Stimulated activated CD8-positive, alpha-beta memory T cell treated with anti-CD3 and anti-CD28 coated beads, Interleukin-7, amount 100 ng/mL, for 1 hour (primary cell): ENCODE results near the gene SPAG17.

ENCODE experiments used
- DNase-seq, 2 donors: peaks; one replicate each; pipeline ENCODE4 v3.0.0-alpha.2; 2020; ENCODE audit warnings: low read depth in 2 of 2

Gene SPAG17

GRCh38 chr1:118075116-118075515, 109.9 kb downstream of the SPAG17 start:
- DNase-seq: no peak

GRCh38 chr1:118073648-118074435, 111.2 kb downstream of the SPAG17 start:
- no peak for DNase-seq

- DNase-seq: no peak
Measured at GRCh38 chr1:118049981-118050380, 135.0 kb downstream of the SPAG17 start.

- no peak for DNase-seq
Measured at GRCh38 chr1:118047650-118048224, 137.3 kb downstream of the SPAG17 start.

- no peak for DNase-seq
Measured at GRCh38 chr1:118047006-118047649, 137.9 kb downstream of the SPAG17 start.

GRCh38 chr1:118043624-118044023, 141.4 kb downstream of the SPAG17 start:
- DNase-seq: no peak

GRCh38 chr1:118042501-118042900, 142.5 kb downstream of the SPAG17 start:
- no peak for DNase-seq

GRCh38 chr1:118039170-118039569, 145.9 kb downstream of the SPAG17 start:
- DNase-seq: no peak

- no peak for DNase-seq
Measured at GRCh38 chr1:118032883-118033282, 152.1 kb downstream of the SPAG17 start.

GRCh38 chr1:118028267-118028666, 156.8 kb downstream of the SPAG17 start:
- no peak for DNase-seq

GRCh38 chr1:118023199-118023598, 161.8 kb downstream of the SPAG17 start:
- no peak for DNase-seq

GRCh38 chr1:118021668-118022067, 163.4 kb downstream of the SPAG17 start:
- no peak for DNase-seq

GRCh38 chr1:118018060-118018459, 167.0 kb downstream of the SPAG17 start:
- DNase-seq: no peak

GRCh38 chr1:118013938-118014337, 171.1 kb downstream of the SPAG17 start:
- DNase-seq: no peak

- DNase-seq: no peak
Measured at GRCh38 chr1:118013336-118013735, 171.7 kb downstream of the SPAG17 start.

GRCh38 chr1:118012515-118013124, 172.4 kb downstream of the SPAG17 start:
- DNase-seq: no peak

- no peak for DNase-seq
Measured at GRCh38 chr1:118008011-118008410, 177.0 kb downstream of the SPAG17 start.

GRCh38 chr1:118007391-118007790, 177.6 kb downstream of the SPAG17 start:
- no peak for DNase-seq

- DNase-seq: no peak
Measured at GRCh38 chr1:118004312-118004711, 180.7 kb downstream of the SPAG17 start.

GRCh38 chr1:117985973-117986372, 199.1 kb downstream of the SPAG17 start:
- no peak for DNase-seq

- no peak for DNase-seq
Measured at GRCh38 chr1:117985239-117985638, 199.8 kb downstream of the SPAG17 start.

GRCh38 chr1:117981455-117982192, 203.4 kb downstream of the SPAG17 start:
- no peak for DNase-seq
